GM12872 (cell line): Measurements from ENCODE around the gene POR.

ENCODE experiments used
- TF ChIP-seq, protein P1 (sequence below): IDR thresholded peaks from 3 replicates; pipeline ENCODE4 v1.5.1; 2011; ENCODE audit warnings: low read depth, mild to moderate bottlenecking, low read length, moderate library complexity; ENCODE audit not compliant: insufficient read depth

Gene POR

DNA sequence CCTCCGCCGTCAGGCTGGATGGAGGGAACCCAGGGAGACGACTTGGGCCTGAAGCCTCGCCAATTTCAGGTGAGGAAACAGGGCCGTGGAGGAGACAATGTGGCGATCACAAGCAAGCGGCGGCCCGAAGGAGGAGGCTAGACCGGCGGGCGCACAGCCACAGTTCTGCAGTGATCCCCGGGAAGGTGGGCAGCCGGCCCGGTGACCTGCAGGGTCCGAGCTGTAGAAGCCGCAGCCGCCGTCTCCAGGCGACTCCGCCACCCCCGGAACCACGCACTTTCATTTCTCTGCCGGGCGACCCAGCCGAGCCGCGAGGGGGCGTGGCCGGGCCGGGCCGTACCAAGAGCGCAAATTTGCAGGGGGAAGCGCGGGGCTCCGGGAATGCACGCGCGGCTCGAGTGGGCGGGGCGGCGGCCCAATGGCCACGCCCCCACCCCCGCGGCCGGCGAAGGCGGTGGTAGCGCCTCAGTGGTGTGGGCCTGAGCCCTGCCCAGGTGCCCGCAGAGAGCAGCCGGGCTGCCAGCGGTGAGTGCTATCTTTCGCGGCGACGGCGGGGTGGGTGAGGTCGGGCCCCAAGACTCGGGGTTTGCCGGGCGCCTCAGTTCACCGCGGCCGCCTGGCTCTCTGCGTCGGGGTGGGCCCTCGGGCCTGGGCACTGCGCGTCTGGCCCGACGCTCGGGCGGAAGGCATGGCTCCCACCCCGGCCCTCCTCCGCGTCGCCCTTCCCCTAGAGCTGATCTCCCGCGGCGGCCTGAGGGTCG is at the start of gene POR:
TSS of gene POR (plus strand) at position 501 of the 761 bp plus-strand sequence. CDS start 38,847 bp downstream, outside the sequence.
- TF ChIP-seq, protein P1, sequence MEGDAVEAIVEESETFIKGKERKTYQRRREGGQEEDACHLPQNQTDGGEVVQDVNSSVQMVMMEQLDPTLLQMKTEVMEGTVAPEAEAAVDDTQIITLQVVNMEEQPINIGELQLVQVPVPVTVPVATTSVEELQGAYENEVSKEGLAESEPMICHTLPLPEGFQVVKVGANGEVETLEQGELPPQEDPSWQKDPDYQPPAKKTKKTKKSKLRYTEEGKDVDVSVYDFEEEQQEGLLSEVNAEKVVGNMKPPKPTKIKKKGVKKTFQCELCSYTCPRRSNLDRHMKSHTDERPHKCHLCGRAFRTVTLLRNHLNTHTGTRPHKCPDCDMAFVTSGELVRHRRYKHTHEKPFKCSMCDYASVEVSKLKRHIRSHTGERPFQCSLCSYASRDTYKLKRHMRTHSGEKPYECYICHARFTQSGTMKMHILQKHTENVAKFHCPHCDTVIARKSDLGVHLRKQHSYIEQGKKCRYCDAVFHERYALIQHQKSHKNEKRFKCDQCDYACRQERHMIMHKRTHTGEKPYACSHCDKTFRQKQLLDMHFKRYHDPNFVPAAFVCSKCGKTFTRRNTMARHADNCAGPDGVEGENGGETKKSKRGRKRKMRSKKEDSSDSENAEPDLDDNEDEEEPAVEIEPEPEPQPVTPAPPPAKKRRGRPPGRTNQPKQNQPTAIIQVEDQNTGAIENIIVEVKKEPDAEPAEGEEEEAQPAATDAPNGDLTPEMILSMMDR: no peak

DNA sequence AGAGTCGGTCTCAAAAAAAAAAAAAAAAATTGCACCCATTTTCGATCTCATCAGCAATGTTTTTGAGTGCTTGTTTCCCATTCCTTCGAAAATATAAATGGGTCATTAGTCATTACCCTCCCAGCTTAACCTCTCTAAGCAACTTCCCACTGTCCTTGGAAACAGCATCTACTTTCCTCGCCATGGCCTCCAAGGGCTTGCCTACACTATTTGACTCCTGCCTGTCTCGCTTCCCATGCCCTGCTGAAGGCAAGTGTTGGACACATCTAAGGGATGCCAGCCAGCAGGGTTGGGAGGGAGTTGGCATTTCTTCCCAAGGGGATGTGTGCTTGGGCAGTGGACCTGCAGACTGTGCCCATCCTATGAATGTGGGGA is 48.9 kb upstream of the POR start:
- TF ChIP-seq, protein P1: no peak

GRCh38 chr7:75866489-75867389 is 48.2 kb upstream of the POR start:
- TF ChIP-seq, protein P1: peak; percentile 99

GRCh38 chr7:75867390-75867717 is 47.6 kb upstream of the POR start:
- TF ChIP-seq, protein P1: no peak

DNA sequence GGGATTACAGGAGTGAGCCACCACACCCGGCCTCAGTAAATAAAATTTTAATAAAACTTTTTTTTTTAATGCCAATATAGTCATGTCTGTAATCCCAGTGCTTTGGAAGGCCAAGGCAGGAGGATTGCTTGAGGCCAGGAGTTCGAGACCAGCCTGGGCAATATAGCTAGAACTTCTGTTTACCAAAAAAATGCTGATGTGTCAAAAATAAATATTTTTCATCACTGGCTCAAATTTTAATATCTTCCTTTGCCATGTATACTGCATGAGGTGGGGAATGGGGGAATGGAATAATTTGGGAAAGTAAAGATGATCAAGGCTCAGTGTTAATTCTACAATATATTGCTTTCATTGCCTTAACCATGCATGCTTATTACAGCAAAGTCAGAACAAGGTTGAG is 46.8 kb upstream of the POR start:
- TF ChIP-seq, protein P1: no peak

- TF ChIP-seq, protein P1: no peak
These were observed 45.1 kb upstream of the POR start for GRCh38 chr7:75869776-75870379.

GRCh38 chr7:75870557-75871161 is 44.3 kb upstream of the POR start:
- TF ChIP-seq, protein P1: no peak
